GM13977 (cell line): ENCODE data around the gene BCKDHA.
A peak's percentile ranks its signal among the peaks of the same experiment; 100 is the strongest.

Source experiments
- DNase-seq: peaks from one replicate; pipeline ENCODE4 v3.0.0; 2012; ENCODE audit warnings: low spot score
- CTCF ChIP-seq: IDR thresholded peaks from 2 replicates; pipeline ENCODE4 v1.5.1; 2012; ENCODE audit warnings: mild to moderate bottlenecking, control low read depth; ENCODE audit not compliant: insufficient read depth; ENCODE audit errors: extremely low read depth, missing control alignments
- in situ Hi-C: fragments of 300-500 bp; cut with MboI; formaldehyde crosslinking; loops from one replicate; pipeline ENCODE4 v1.12.0; 2022; ENCODE audit warnings: low sequenced_read_pairs, low pct_unique_long_range_greater_than_20kb, mixed read lengths, inconsistent platforms; ENCODE audit not compliant: unreplicated experiment

The BCKDHA gene

GRCh38 chr19:41397086-41398049, at the start of gene BCKDHA, which contains the start of gene EXOSC5:
BCKDHA (plus strand) TSS chr19:41397818; CDS start chr19:41397828, 10 bp downstream.
EXOSC5 (minus strand) TSS chr19:41397359; CDS start chr19:41397328, 31 bp downstream.
- in situ Hi-C loops, result no loop called here
- no peak for TF ChIP-seq CTCF
- peak; percentile 97 for DNase-seq

- DNase-seq, result no peak
- TF ChIP-seq CTCF, result no peak
- in situ Hi-C loops, result no loop called here
Observed at GRCh38 chr19:41350735-41351338, 46.8 kb upstream of the BCKDHA start.

GRCh38 chr19:41351339-41352245, 46.0 kb upstream of the BCKDHA start:
- peak; percentile 89 for DNase-seq

GRCh38 chr19:41352279-41352608, 45.4 kb upstream of the BCKDHA start:
- no peak for DNase-seq
- TF ChIP-seq CTCF, result no peak
- in situ Hi-C loops, result no loop called here

More at GRCh38 chr19:41351339-41352245, 46.0 kb upstream of the BCKDHA start:
- in situ Hi-C loops, result no loop called here
- TF ChIP-seq CTCF, result no peak

- peak; percentile 66 for TF ChIP-seq CTCF
- in situ Hi-C loops, result no loop called here
- DNase-seq, result peak; percentile 88
Observed at GRCh38 chr19:41352609-41353465, 44.8 kb upstream of the BCKDHA start.
